HepG2 (cell line): Measurements from ENCODE around the gene GLOD4. TPM values are rescaled to one million over a fixed set of nuclear protein-coding genes. Genes with fewer than 3 reads are reported as not detected.

Experiments
- ATAC-seq: fragments of 200-7000 bp; cut with Tn5 transposase; 3 replicates; pipeline ENCODE4 v1.9.1; 2020; ENCODE audit warnings: mild to moderate bottlenecking, moderate library complexity
- BruUV-seq: library from RNA; stranded (reverse); fragments of 400-500 nt; replicated peaks from 2 replicates; lab custom pipeline; 2021; lab: Mats Ljungman, UMichigan
- CTCF ChIA-PET: fragments of 300-600 bp; formaldehyde crosslinking; extraction: SDS; loops from one replicate; lab custom pipeline; 2021; ENCODE audit warnings: low total read pairs, inconsistent platforms, low intra/inter-chr PET ratio; lab: Yijun Ruan, JAX
- POLR2A ChIA-PET: fragments of 350-600 bp; sonication (Branson Sonifier 250); formaldehyde crosslinking; loops from one replicate; lab custom pipeline; 2020; ENCODE audit warnings: antibody characterized with exemption, inconsistent platforms; lab: Yijun Ruan, JAX
- DNase-seq: peaks from one replicate; pipeline ENCODE4 v3.0.0-alpha.2; 2015; ENCODE audit warnings: low spot score
- FAIRE-seq: peaks from 3 replicates; lab custom pipeline; 2011; peaks lifted over from hg19 to GRCh38; lab: Jason Lieb, UNC
- H2AFZ ChIP-seq: one replicate; pipeline ENCODE4 v1.6.1; 2011; ENCODE audit warnings: low read length, inconsistent platforms
- H3K27ac ChIP-seq: fragments of 300-600 bp; 3 replicates; pipeline ENCODE4 v1.8.0; 2011; ENCODE audit warnings: mixed run types, mild to moderate bottlenecking, mixed read lengths, low read length, inconsistent platforms; ENCODE audit not compliant: insufficient read depth; ENCODE audit errors: extremely low read length
- H3K27me3 ChIP-seq, 2 experiments: fragments of 200-600 bp in 1 of 2; 2 replicates in 1 of 2; 3 replicates in 1 of 2; pipeline versions ENCODE4 v1.6.0 to v1.8.0; 2011; ENCODE audit warnings: low read length in 2 of 2, mild to moderate bottlenecking in 2 of 2, moderate library complexity in 2 of 2, inconsistent platforms in 1 of 2; ENCODE audit not compliant: insufficient read depth in 2 of 2, control insufficient read depth in 1 of 2
- H3K36me3 ChIP-seq, 2 experiments: fragments of 200-600 bp in 1 of 2; replicated peaks in 1 of 2; 2 replicates in 1 of 2; 3 replicates in 1 of 2; pipeline versions ENCODE4 v1.5.1 to v1.8.0; 2011; ENCODE audit warnings: low read length in 2 of 2, inconsistent platforms in 1 of 2; ENCODE audit not compliant: insufficient read depth in 2 of 2, control insufficient read depth in 1 of 2
- H3K4me1 ChIP-seq: 2 replicates; pipeline ENCODE4 v1.5.1; 2012; ENCODE audit warnings: low read length, inconsistent platforms; ENCODE audit not compliant: insufficient read depth
- H3K4me2 ChIP-seq: 2 replicates; pipeline ENCODE4 v1.6.0; 2011; ENCODE audit warnings: low read depth, low read length, inconsistent platforms
- H3K4me3 ChIP-seq, 3 experiments: fragments of 200-600 bp in 1 of 3; sonication (generic), shearing (Covaris generic) in 1 of 3; replicated peaks in 1 of 3; 2 replicates each; pipeline ENCODE4 v1.5.1; 2011 to 2016; ENCODE audit warnings: low read length in 3 of 3, inconsistent platforms in 2 of 3, low read depth in 2 of 3, mild to moderate bottlenecking in 2 of 3, control low read depth in 1 of 3, mixed read lengths in 1 of 3; ENCODE audit not compliant: insufficient read depth in 1 of 3
- H3K79me2 ChIP-seq: one replicate; pipeline ENCODE4 v1.6.1; 2011; ENCODE audit warnings: low read length, inconsistent platforms; ENCODE audit not compliant: insufficient read depth
- H3K9ac ChIP-seq: 2 replicates; pipeline ENCODE4 v1.6.0; 2011; ENCODE audit warnings: mild to moderate bottlenecking, low read depth, low read length, inconsistent platforms; ENCODE audit not compliant: insufficient read depth
- H3K9me3 ChIP-seq: 2 replicates; pipeline ENCODE4 v1.5.1; 2012; ENCODE audit warnings: mild to moderate bottlenecking, low read length
- H4K20me1 ChIP-seq: 2 replicates; pipeline ENCODE4 v1.6.0; 2011; ENCODE audit warnings: inconsistent platforms, mild to moderate bottlenecking, low read length, moderate library complexity; ENCODE audit not compliant: insufficient read depth
- DBP ChIP-seq: sonication (generic); formaldehyde crosslinking; IDR thresholded peaks from 2 replicates; pipeline ENCODE4 v1.4.0; 2020; ENCODE audit warnings: missing genetic modification reagents; ENCODE audit errors: not compliant biosample characterization
- KAT7 ChIP-seq: IDR thresholded peaks from 2 replicates; pipeline ENCODE4 v1.6.1; 2018; ENCODE audit warnings: borderline replicate concordance, missing compliant biosample characterization
- MBNL3 ChIP-seq: fragments of 250-450 bp; sonication (Bioruptor Pico); conservative IDR thresholded peaks from 2 replicates; pipeline ENCODE4 v1.8.0; 2022; ENCODE audit warnings: mild to moderate bottlenecking, inconsistent platforms
- PRDM4 ChIP-seq: sonication (generic); formaldehyde crosslinking; IDR thresholded peaks from 2 replicates; pipeline ENCODE4 v1.9.0; 2021; ENCODE audit warnings: missing genetic modification reagents, borderline replicate concordance
- SKIL ChIP-seq: sonication (generic); formaldehyde crosslinking; IDR thresholded peaks from 2 replicates; pipeline ENCODE4 v1.8.0; 2022; ENCODE audit warnings: missing genetic modification reagents, mild to moderate bottlenecking, moderate library complexity, borderline replicate concordance
- SP1 ChIP-seq, 2 experiments: fragments of 450-650 bp in 1 of 2; sonication (generic) in 1 of 2; formaldehyde crosslinking in 1 of 2; IDR thresholded peaks; 2 replicates each; pipeline versions ENCODE4 v1.4.0 to v1.6.1; 2016 to 2020; ENCODE audit warnings: missing genetic modification reagents in 1 of 2
- TOE1 ChIP-seq: sonication (generic); formaldehyde crosslinking; IDR thresholded peaks from 2 replicates; pipeline ENCODE4 v1.4.0; 2020; ENCODE audit warnings: mild to moderate bottlenecking, missing genetic modification reagents
- ZNF383 ChIP-seq: sonication (generic); formaldehyde crosslinking; IDR thresholded peaks from 2 replicates; pipeline ENCODE4 v1.4.0; 2020; ENCODE audit warnings: missing genetic modification reagents, mild to moderate bottlenecking, borderline replicate concordance
- ZNF512 ChIP-seq: sonication (generic); formaldehyde crosslinking; IDR thresholded peaks from 2 replicates; pipeline ENCODE4 v1.4.0; 2020; ENCODE audit warnings: mild to moderate bottlenecking, missing genetic modification reagents
- ZNF644 ChIP-seq: IDR thresholded peaks from 2 replicates; pipeline ENCODE4 v1.6.1; 2016; ENCODE audit warnings: low read depth
- ZNF839 ChIP-seq: sonication (generic); formaldehyde crosslinking; IDR thresholded peaks from 2 replicates; pipeline ENCODE4 v1.4.0; 2020; ENCODE audit warnings: missing genetic modification reagents, mild to moderate bottlenecking, borderline replicate concordance
- ZSCAN30 ChIP-seq: sonication (generic); formaldehyde crosslinking; IDR thresholded peaks from 2 replicates; pipeline ENCODE4 v1.5.0; 2020; ENCODE audit warnings: mild to moderate bottlenecking, missing genetic modification reagents
- ZZZ3 ChIP-seq: sonication (generic); formaldehyde crosslinking; IDR thresholded peaks from 2 replicates; pipeline ENCODE4 v1.4.0; 2020; ENCODE audit warnings: missing genetic modification reagents, mild to moderate bottlenecking, borderline replicate concordance
- WGBS: methylation state at CpG from one replicate; pipeline ENCODE4 v1.1.6; 2017; ENCODE audit warnings: low lambda C conversion rate; 5-methylcytosine and 5-hydroxymethylcytosine counted together
- in situ Hi-C: cut with HindIII; loops from 2 replicates; pipeline ENCODE4 v1.10.0; 2017; ENCODE audit warnings: low pct_unique_long_range_greater_than_20kb; ENCODE audit not compliant: extremely low pct_ligation_motif_present
- intact Hi-C: fragments of 100-400 bp; cut with micrococcal nuclease; formaldehyde crosslinking; loops from one replicate; pipeline ENCODE4 v1.10.0; 2022; ENCODE audit not compliant: unreplicated experiment
- polyA plus RNA-seq, 8 experiments: library from polyadenylated mRNA; depleted of rRNA in 3 of 8; stranded (reverse) in 7 of 8; unstranded in 1 of 8; fragments of >200 nt; fragmentation: Illumina TruSeq in 4 of 8; extraction: Trizol in 4 of 8; gene quantifications; 2 replicates each; pipeline versions ENCODE4 v1.2.1 to v1.2.3, GENCODE V29; 2011 to 2016; ENCODE audit warnings: low read depth in 4 of 8, missing spikeins in 1 of 8, mixed read lengths in 1 of 8; ENCODE audit not compliant: insufficient read depth in 1 of 8
- total RNA-seq, 5 experiments: library from RNA; depleted of rRNA; stranded (reverse); fragments of >200 nt; fragmentation: Illumina TruSeq; extraction: Trizol; gene quantifications; 2 replicates each; pipeline ENCODE4 v1.2.3, GENCODE V29; 2016; ENCODE audit warnings: low read depth in 1 of 5

Gene GLOD4
- total and polyA plus RNA-seq, 2 of the 13 experiments (the other 11 are each of a cell fraction or from before 2014, with no cell fraction given), result 53.7 to 87.8 TPM

GRCh38 chr17:795721-796120 is 13.6 kb upstream of the GLOD4 start:
- no TSS peak for BruUV-seq
- intact Hi-C loops, result loop anchor here (2.0 to 5.0 kb wide), 2 partner anchors 185 to 202 kb away; partner anchors contain the start of gene TIMM22

More at GRCh38 chr17:795721-796120, 13.6 kb upstream of the GLOD4 start:
- CTCF ChIA-PET, result interaction anchor here (1.5 to 2.1 kb wide), 2 partner anchors 186 to 201 kb away, joined by 10 to 12 read pairs; partner anchors contain the start of gene TIMM22
- 95% methylated on average over 8 of the region's 9 CpGs for WGBS
- no peak for ATAC-seq
- no peaks in the 10 kb centered on the region for H3K9me3 ChIP-seq
- TF ChIP-seq TOE1 (CRISPR knock-in tag) (no peak), ZNF644 (no peak), ZZZ3 (no peak), SKIL (CRISPR knock-in tag) (no peak), ZSCAN30 (no peak), ZNF512 (CRISPR knock-in tag) (no peak), ZNF839 (CRISPR knock-in tag) (no peak), DBP (CRISPR knock-in tag) (no peak), MBNL3 (CRISPR knock-in tag) (no peak), ZNF383 (CRISPR knock-in tag) (no peak), PRDM4 (CRISPR knock-in tag) (no peak), SP1 (IDR thresholded peaks at IDR 0.05) (no peak), SP1 (CRISPR knock-in tag; IDR thresholded peaks at IDR 0.05) (no peak), KAT7 (CRISPR knock-in tag) (no peak)
- TF ChIP-seq, all 625 proteins: peak for 0
- no peak overlapping the region for H2AFZ ChIP-seq
- POLR2A ChIA-PET, result no interaction called here
- no peak for FAIRE-seq
- H3K27ac ChIP-seq, result no peak overlapping the region
- no peak for DNase-seq
- H3K4me1 ChIP-seq, result no peaks in the 10 kb centered on the region
- H3K9ac ChIP-seq, result no peak overlapping the region
- no peak overlapping the region for H3K4me3 ChIP-seq
- no peaks in the 10 kb centered on the region for H3K27me3 ChIP-seq
- H3K36me3 ChIP-seq, result peaks cover 5 to 23% of the 10 kb centered on the region in 2 experiments; a peak in 3 of 5 replicates
- in situ Hi-C loops, result no loop called here
- H4K20me1 ChIP-seq, result no peaks in the 10 kb centered on the region
- H3K4me2 ChIP-seq, result no peak overlapping the region
- H3K79me2 ChIP-seq, result no peaks in the 10 kb centered on the region
